Ovary (tissue), 3 donors: Measurements from ENCODE around the gene DDR1.

Experiments
- EP300 ChIP-seq: sonication (generic); formaldehyde crosslinking; IDR thresholded peaks from one replicate; pipeline ENCODE4 v1.6.1; 2017; ENCODE audit warnings: antibody characterized with exemption
- POLR2A ChIP-seq: fragments of 450-650 bp; IDR thresholded peaks from one replicate; pipeline ENCODE4 v1.6.1; 2017; ENCODE audit warnings: antibody characterized with exemption, mild to moderate bottlenecking, moderate library complexity
- TF ChIP-seq, protein P1 (sequence below), 3 donors: fragments of 450-650 bp in 2 of 3; fragments of 200-600 bp in 1 of 3; IDR thresholded peaks; one replicate each; pipeline versions ENCODE4 v1.5.1 to v1.8.0; 2016 to 2022; ENCODE audit warnings: antibody characterized with exemption in 3 of 3, mild to moderate bottlenecking in 1 of 3
- donor health status: DM: no; HTN: no; CAD: no.

DNA sequence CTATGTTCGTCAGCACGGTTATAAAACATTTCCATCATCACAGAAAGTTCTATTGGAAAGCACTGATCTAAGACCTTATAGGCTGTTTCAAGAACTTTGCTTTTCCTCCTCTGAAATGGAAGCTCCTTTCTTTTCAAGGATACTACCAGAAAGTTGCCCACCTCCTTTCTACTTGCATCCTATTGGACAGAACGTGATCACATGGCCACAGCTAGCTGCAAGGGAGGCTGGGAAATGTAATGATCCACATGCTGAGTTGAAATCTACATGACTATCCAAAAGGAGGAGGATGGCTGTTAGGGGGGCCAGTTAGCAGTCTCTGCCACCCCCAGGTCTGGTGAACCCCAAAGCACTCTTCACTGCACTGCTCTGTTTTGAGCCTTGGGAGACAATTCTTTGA is 44.4 kb downstream of the DDR1 start:
- TF ChIP-seq, protein P1, sequence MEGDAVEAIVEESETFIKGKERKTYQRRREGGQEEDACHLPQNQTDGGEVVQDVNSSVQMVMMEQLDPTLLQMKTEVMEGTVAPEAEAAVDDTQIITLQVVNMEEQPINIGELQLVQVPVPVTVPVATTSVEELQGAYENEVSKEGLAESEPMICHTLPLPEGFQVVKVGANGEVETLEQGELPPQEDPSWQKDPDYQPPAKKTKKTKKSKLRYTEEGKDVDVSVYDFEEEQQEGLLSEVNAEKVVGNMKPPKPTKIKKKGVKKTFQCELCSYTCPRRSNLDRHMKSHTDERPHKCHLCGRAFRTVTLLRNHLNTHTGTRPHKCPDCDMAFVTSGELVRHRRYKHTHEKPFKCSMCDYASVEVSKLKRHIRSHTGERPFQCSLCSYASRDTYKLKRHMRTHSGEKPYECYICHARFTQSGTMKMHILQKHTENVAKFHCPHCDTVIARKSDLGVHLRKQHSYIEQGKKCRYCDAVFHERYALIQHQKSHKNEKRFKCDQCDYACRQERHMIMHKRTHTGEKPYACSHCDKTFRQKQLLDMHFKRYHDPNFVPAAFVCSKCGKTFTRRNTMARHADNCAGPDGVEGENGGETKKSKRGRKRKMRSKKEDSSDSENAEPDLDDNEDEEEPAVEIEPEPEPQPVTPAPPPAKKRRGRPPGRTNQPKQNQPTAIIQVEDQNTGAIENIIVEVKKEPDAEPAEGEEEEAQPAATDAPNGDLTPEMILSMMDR (IDR thresholded peaks at IDR 0.05), result no peak
- no peak for TF ChIP-seq EP300
- TF ChIP-seq POLR2A, result no peak
